H1 (cell line): ENCODE measurements around the gene BIVM. TPM values are rescaled to one million over a fixed set of nuclear protein-coding genes. Genes with fewer than 3 reads are reported as not detected.

Source experiments
- CTCF ChIA-PET: fragments of 300-600 bp; sonication (Branson Sonifier 250); formaldehyde crosslinking; loops from one replicate; lab custom pipeline; 2021; ENCODE audit not compliant: partially characterized antibody; lab: Charles Lee
- POLR2A ChIA-PET: fragments of 300-600 bp; sonication (Branson Sonifier 250); formaldehyde crosslinking; loops from one replicate; lab custom pipeline; 2021; ENCODE audit warnings: inconsistent platforms; ENCODE audit not compliant: partially characterized antibody; lab: Charles Lee
- DNase-seq, 2 experiments: peaks; one replicate each; pipeline versions ENCODE4 v3.0.0 to v3.0.0-alpha.2; 2010 to 2022; ENCODE audit warnings: low spot score in 2 of 2, low read depth in 1 of 2, mixed read lengths in 1 of 2
- FAIRE-seq: peaks from 2 replicates; lab custom pipeline; 2011; peaks lifted over from hg19 to GRCh38; lab: Jason Lieb, UNC
- H2AFZ ChIP-seq: 2 replicates; pipeline ENCODE4 v1.8.1; 2012; ENCODE audit warnings: low read length, inconsistent platforms
- H2AK5ac ChIP-seq: 2 replicates; pipeline ENCODE4 v1.6.1; 2013; ENCODE audit warnings: low read depth, low read length
- H2BK120ac ChIP-seq: replicated peaks from 2 replicates; pipeline ENCODE3; 2013; ENCODE audit warnings: low read depth, low read length, inconsistent platforms
- H2BK12ac ChIP-seq: 2 replicates; pipeline ENCODE4 v1.6.1; 2013; ENCODE audit warnings: low read depth, low read length
- H2BK15ac ChIP-seq: 2 replicates; pipeline ENCODE4 v1.6.1; 2013; ENCODE audit warnings: low read length
- H2BK20ac ChIP-seq: 2 replicates; pipeline ENCODE4 v1.6.1; 2013; ENCODE audit warnings: low read length
- H2BK5ac ChIP-seq: 2 replicates; pipeline ENCODE4 v1.6.1; 2013; ENCODE audit warnings: low read depth, low read length
- H3K14ac ChIP-seq: 2 replicates; pipeline ENCODE4 v1.6.1; 2013; ENCODE audit warnings: inconsistent platforms; ENCODE audit not compliant: insufficient read length
- H3K18ac ChIP-seq: 2 replicates; pipeline ENCODE4 v1.6.1; 2013; ENCODE audit warnings: low read length; ENCODE audit errors: extremely low read depth
- H3K23ac ChIP-seq: 2 replicates; pipeline ENCODE4 v1.6.1; 2013; ENCODE audit warnings: inconsistent platforms; ENCODE audit not compliant: insufficient read length
- H3K23me2 ChIP-seq: 2 replicates; pipeline ENCODE4 v1.6.1; 2013; ENCODE audit warnings: low read depth, low read length
- H3K27ac ChIP-seq: 2 replicates; pipeline ENCODE4 v1.6.1; 2011; ENCODE audit warnings: low read depth, low read length, inconsistent platforms
- H3K27me3 ChIP-seq, 4 experiments: replicated peaks in 1 of 4; 1 replicate in 1 of 4; 2 replicates in 3 of 4; pipeline versions ENCODE4 v1.6.1 to v1.8.1; 2011 to 2013; ENCODE audit warnings: low read length in 3 of 4, mild to moderate bottlenecking in 3 of 4, inconsistent platforms in 2 of 4, mixed read lengths in 2 of 4, moderate library complexity in 1 of 4; ENCODE audit not compliant: control insufficient read depth in 3 of 4, insufficient read depth in 3 of 4; ENCODE audit errors: extremely low read depth in 1 of 4
- H3K36me3 ChIP-seq, 4 experiments: 2 replicates each; pipeline versions ENCODE4 v1.6.1 to v1.8.1; 2011 to 2013; ENCODE audit warnings: mild to moderate bottlenecking in 4 of 4, low read length in 3 of 4, moderate library complexity in 2 of 4, control low read depth in 1 of 4, inconsistent platforms in 1 of 4; ENCODE audit not compliant: insufficient read depth in 4 of 4, control insufficient read depth in 2 of 4
- H3K4ac ChIP-seq: replicated peaks from 2 replicates; pipeline ENCODE3; 2013; ENCODE audit warnings: low read length, low read depth, mixed read lengths, inconsistent platforms; ENCODE audit not compliant: insufficient read length
- H3K4me1 ChIP-seq, 4 experiments: replicated peaks in 1 of 4; 1 replicate in 1 of 4; 2 replicates in 3 of 4; pipeline versions ENCODE4 v1.6.1 to v1.8.1; 2011 to 2013; ENCODE audit warnings: low read length in 3 of 4, inconsistent platforms in 2 of 4, mixed read lengths in 1 of 4; ENCODE audit not compliant: insufficient read depth in 4 of 4, control insufficient read depth in 3 of 4
- H3K4me2 ChIP-seq, 2 experiments: 2 replicates each; pipeline versions ENCODE4 v1.6.1 to v1.8.1; 2011 to 2013; ENCODE audit warnings: low read depth in 2 of 2, low read length in 2 of 2, control low read depth in 1 of 2, inconsistent platforms in 1 of 2, mild to moderate bottlenecking in 1 of 2; ENCODE audit not compliant: insufficient read depth in 1 of 2
- H3K4me3 ChIP-seq, 4 experiments: fragments of 200-600, 300-600 bp in 1 of 4; sonication (generic), shearing (Covaris generic), sonication (Bioruptor Twin) in 1 of 4; 2 replicates each; pipeline versions ENCODE4 v1.5.1 to v1.8.1; 2011 to 2016; ENCODE audit warnings: low read length in 4 of 4, low read depth in 3 of 4, control low read depth in 2 of 4, inconsistent platforms in 2 of 4, mild to moderate bottlenecking in 2 of 4, mixed read lengths in 1 of 4, moderate library complexity in 1 of 4; ENCODE audit not compliant: insufficient read depth in 2 of 4; ENCODE audit errors: extremely low read depth in 1 of 4
- H3K56ac ChIP-seq: replicated peaks from 2 replicates; pipeline ENCODE3; 2013; ENCODE audit warnings: low read depth, mild to moderate bottlenecking, mixed read lengths, low read length, inconsistent platforms; ENCODE audit not compliant: insufficient read length
- H3K79me1 ChIP-seq: 2 replicates; pipeline ENCODE4 v1.6.1; 2013; ENCODE audit warnings: low read depth, low read length, control low read depth
- H3K79me2 ChIP-seq, 2 experiments: 2 replicates each; pipeline versions ENCODE4 v1.6.1 to v1.8.1; 2012 to 2013; ENCODE audit warnings: low read length in 2 of 2, mild to moderate bottlenecking in 2 of 2, inconsistent platforms in 1 of 2; ENCODE audit not compliant: insufficient read depth in 2 of 2, control insufficient read depth in 1 of 2
- H3K9ac ChIP-seq, 4 experiments: replicated peaks in 1 of 4; 1 replicate in 1 of 4; 2 replicates in 3 of 4; pipeline versions ENCODE4 v1.6.1 to v1.8.1; 2011 to 2013; ENCODE audit warnings: low read depth in 3 of 4, low read length in 3 of 4, control low read depth in 2 of 4, mild to moderate bottlenecking in 2 of 4, moderate library complexity in 2 of 4, inconsistent platforms in 1 of 4; ENCODE audit errors: extremely low read depth in 1 of 4
- H3K9me3 ChIP-seq, 2 experiments: 2 replicates each; pipeline versions ENCODE4 v1.6.1 to v1.8.1; 2012 to 2013; ENCODE audit warnings: mild to moderate bottlenecking in 2 of 2, moderate library complexity in 2 of 2, control low read depth in 1 of 2, inconsistent platforms in 1 of 2, low read depth in 1 of 2, low read length in 1 of 2, mixed read lengths in 1 of 2; ENCODE audit not compliant: insufficient read depth in 2 of 2
- H4K20me1 ChIP-seq, 2 experiments: replicated peaks in 1 of 2; 2 replicates each; pipeline versions ENCODE3 to v1.8.1; 2011 to 2013; ENCODE audit warnings: inconsistent platforms in 2 of 2, low read length in 2 of 2, mild to moderate bottlenecking in 1 of 2; ENCODE audit not compliant: insufficient read depth in 2 of 2, control insufficient read depth in 1 of 2
- H4K5ac ChIP-seq: 2 replicates; pipeline ENCODE4 v1.6.1; 2013; ENCODE audit warnings: low read length, low read depth, mixed read lengths, inconsistent platforms; ENCODE audit not compliant: insufficient read length
- H4K8ac ChIP-seq: 2 replicates; pipeline ENCODE4 v1.8.0; 2013; ENCODE audit warnings: mild to moderate bottlenecking, moderate library complexity, low read length, inconsistent platforms; ENCODE audit not compliant: insufficient read depth; ENCODE audit errors: extremely low read depth
- H4K91ac ChIP-seq: replicated peaks from 2 replicates; pipeline ENCODE3; 2013; ENCODE audit warnings: low read length, mixed read lengths, inconsistent platforms; ENCODE audit not compliant: insufficient read length
- CEBPB ChIP-seq: IDR thresholded peaks from 2 replicates; pipeline ENCODE4 v1.6.1; 2012; ENCODE audit warnings: low read depth, low read length
- TCF12 ChIP-seq: IDR thresholded peaks from 2 replicates; pipeline ENCODE4 v1.6.1; 2011; ENCODE audit warnings: low read depth, mild to moderate bottlenecking, low read length
- WGBS, 2 experiments: shearing (Covaris generic) in 1 of 2; methylation state at CpG; one replicate each; pipeline versions ENCODE4 v1.1.6 to v1.1.7; 2013 to 2015; ENCODE audit warnings: low lambda C conversion rate in 2 of 2, mixed read lengths in 2 of 2, inconsistent platforms in 1 of 2, low coverage in 1 of 2, missing lambda C conversion rate in 1 of 2; ENCODE audit not compliant: insufficient replicate concordance in 2 of 2, insufficient coverage in 1 of 2, insufficient read length in 1 of 2; ENCODE audit errors: extremely low coverage in 1 of 2, missing lambda C conversion rate in 1 of 2; 5-methylcytosine and 5-hydroxymethylcytosine counted together
- polyA plus RNA-seq, 7 experiments: library from polyadenylated mRNA; depleted of rRNA in 3 of 7; stranded (reverse) in 5 of 7; unstranded in 2 of 7; fragments of >200 nt in 5 of 7; fragments of 200-250 nt in 2 of 7; gene quantifications; 1 replicate in 5 of 7; 2 replicates in 1 of 7; 4 replicates in 1 of 7; pipeline versions ENCODE4 v1.2.1 to v1.2.3, GENCODE V29; 2011 to 2013; ENCODE audit warnings: missing spikeins in 2 of 7, mixed read lengths in 2 of 7
- total RNA-seq: library from RNA; stranded (reverse); fragmentation: NEBNext Ultra II Directional; extraction: Animal tissue kit (Norgen Biotek cat#: 25700); gene quantifications from 2 replicates; pipeline ENCODE4 v1.2.1, GENCODE V29; 2021

Gene BIVM
- total and polyA plus RNA-seq, 2 of the 8 experiments (the other 6 are each of a cell fraction or from before 2014, with no cell fraction given): 1.8 to 5.5 TPM

- H3K23ac ChIP-seq: no peak overlapping the region
- peak; percentile 42 for FAIRE-seq
- no peak overlapping the region for H3K4me3 ChIP-seq
- no peak overlapping the region for H4K5ac ChIP-seq
- no peak overlapping the region for H3K14ac ChIP-seq
- H3K27ac ChIP-seq: no peak overlapping the region
- no peak overlapping the region for H4K8ac ChIP-seq
- H2BK15ac ChIP-seq: no peak overlapping the region
- H4K20me1 ChIP-seq: no peaks in the 10 kb centered on the region
- no peak overlapping the region for H2BK5ac ChIP-seq
- H2BK20ac ChIP-seq: no peak overlapping the region
- no peak overlapping the region for H2AFZ ChIP-seq
- no peak overlapping the region for H3K9ac ChIP-seq
- H3K36me3 ChIP-seq: no peaks in the 10 kb centered on the region; a peak in 2 of 8 replicates
- no peak overlapping the region for H2BK120ac ChIP-seq
- 0 out of 4 replicates have a peak overlapping the region, but pooled peaks of 1 of the 2 experiments have one; percentile 40 for H3K4me2 ChIP-seq
- H3K4ac ChIP-seq: no peak overlapping the region
- H3K27me3 ChIP-seq: no peaks in the 10 kb centered on the region
- no peak overlapping the region for H2AK5ac ChIP-seq
- no peak overlapping the region for H3K56ac ChIP-seq
- POLR2A ChIA-PET: interaction anchor here (0.7 kb wide), 1 partner anchor 24 kb away, joined by 3 read pairs; no protein-coding TSS in a partner anchor
- CTCF ChIA-PET: interaction anchor here (0.6 to 0.9 kb wide), 3 partner anchors 245 to 1370 kb away, joined by 3 read pairs; no protein-coding TSS in a partner anchor
- H2BK12ac ChIP-seq: peak overlapping the region; percentile 6; the same call in 1 of the 2 replicates
- no peaks in the 10 kb centered on the region for H3K9me3 ChIP-seq
- TF ChIP-seq CEBPB: peak; percentile 31; the same call in 1 of the 2 replicates
- TF ChIP-seq TCF12: no peak
- no peaks in the 10 kb centered on the region for H3K79me2 ChIP-seq
- WGBS, 2 experiments: 79% methylated on average over 8 of the region's 8 CpGs; no CpG with 5 or more reads in 1 of the 2 experiments
- no peaks in the 10 kb centered on the region for H3K23me2 ChIP-seq
- H3K18ac ChIP-seq: no peak overlapping the region
- peaks cover 0 to 4% (median 2%) of the 10 kb centered on the region in 4 experiments; a peak in 3 of 7 replicates for H3K4me1 ChIP-seq
- DNase-seq: no peak
- no peak overlapping the region for H4K91ac ChIP-seq
- H3K79me1 ChIP-seq: no peaks in the 10 kb centered on the region
Measured at GRCh38 chr13:102825921-102826706, 27.2 kb downstream of the BIVM start.
